GM18867 (cell line): ENCODE data around the gene SCFD2.

Source experiments
- ATAC-seq: cut with Tn5 transposase; IDR thresholded peaks from one replicate; pipeline ENCODE4 v1.9.1; 2021; ENCODE audit warnings: mild to moderate bottlenecking, moderate library complexity; ENCODE audit not compliant: unreplicated experiment

The SCFD2 gene

GRCh38 chr4:52904421-52904820 is 461.4 kb downstream of the SCFD2 start:
- ATAC-seq, result no peak

- ATAC-seq, result peak; percentile 41
Measured at GRCh38 chr4:52903273-52903672, 462.6 kb downstream of the SCFD2 start.

- ATAC-seq, result no peak
Measured at GRCh38 chr4:52894443-52894842, 471.4 kb downstream of the SCFD2 start.

- no peak for ATAC-seq
Measured at GRCh38 chr4:52892880-52893279, 473.0 kb downstream of the SCFD2 start.

GRCh38 chr4:52891743-52892142 is 474.1 kb downstream of the SCFD2 start:
- no peak for ATAC-seq

GRCh38 chr4:52890521-52890791 is 475.4 kb downstream of the SCFD2 start:
- ATAC-seq, result no peak

GRCh38 chr4:52889778-52890520 is 475.9 kb downstream of the SCFD2 start:
- no peak for ATAC-seq

GRCh38 chr4:52889354-52889753 is 476.5 kb downstream of the SCFD2 start:
- no peak for ATAC-seq

- no peak for ATAC-seq
Measured at GRCh38 chr4:52884994-52885393, 480.9 kb downstream of the SCFD2 start.

GRCh38 chr4:52883707-52884669 is 481.9 kb downstream of the SCFD2 start:
- no peak for ATAC-seq

GRCh38 chr4:52883183-52883621 is 482.7 kb downstream of the SCFD2 start:
- no peak for ATAC-seq

- no peak for ATAC-seq
Measured at GRCh38 chr4:52880994-52881393, 484.9 kb downstream of the SCFD2 start.

GRCh38 chr4:52879471-52879870 is 486.4 kb downstream of the SCFD2 start:
- ATAC-seq, result no peak

GRCh38 chr4:52877694-52878093 is 488.2 kb downstream of the SCFD2 start:
- no peak for ATAC-seq

GRCh38 chr4:52877036-52877435 is 488.8 kb downstream of the SCFD2 start:
- ATAC-seq, result no peak

- ATAC-seq, result no peak
Measured at GRCh38 chr4:52876069-52876468, 489.8 kb downstream of the SCFD2 start.

- ATAC-seq, result no peak
Measured at GRCh38 chr4:52874948-52875347, 490.9 kb downstream of the SCFD2 start.

GRCh38 chr4:52873861-52874343 is 492.0 kb downstream of the SCFD2 start:
- ATAC-seq, result no peak

- no peak for ATAC-seq
Measured at GRCh38 chr4:52873191-52873590, 492.7 kb downstream of the SCFD2 start.

GRCh38 chr4:52870225-52870624 is 495.6 kb downstream of the SCFD2 start:
- ATAC-seq, result no peak

GRCh38 chr4:52869656-52870055 is 496.2 kb downstream of the SCFD2 start:
- no peak for ATAC-seq

- no peak for ATAC-seq
Measured at GRCh38 chr4:52869196-52869595, 496.7 kb downstream of the SCFD2 start.
